Embryonic facial prominence (tissue), 1 donor: ENCODE data around the gene NUP133.
A peak's percentile ranks its signal among the peaks of the same experiment; 100 is the strongest.
"Not testable (repeated sequence)": the region's sequence is repeated elsewhere in the genome, so short reads cannot be mapped to it uniquely, and the experiment has no call there.

Experiments used
- DNase-seq: peaks from one replicate; pipeline ENCODE4 v3.0.0-alpha.2; 2016; ENCODE audit errors: extremely low spot score

Gene NUP133

DNA sequence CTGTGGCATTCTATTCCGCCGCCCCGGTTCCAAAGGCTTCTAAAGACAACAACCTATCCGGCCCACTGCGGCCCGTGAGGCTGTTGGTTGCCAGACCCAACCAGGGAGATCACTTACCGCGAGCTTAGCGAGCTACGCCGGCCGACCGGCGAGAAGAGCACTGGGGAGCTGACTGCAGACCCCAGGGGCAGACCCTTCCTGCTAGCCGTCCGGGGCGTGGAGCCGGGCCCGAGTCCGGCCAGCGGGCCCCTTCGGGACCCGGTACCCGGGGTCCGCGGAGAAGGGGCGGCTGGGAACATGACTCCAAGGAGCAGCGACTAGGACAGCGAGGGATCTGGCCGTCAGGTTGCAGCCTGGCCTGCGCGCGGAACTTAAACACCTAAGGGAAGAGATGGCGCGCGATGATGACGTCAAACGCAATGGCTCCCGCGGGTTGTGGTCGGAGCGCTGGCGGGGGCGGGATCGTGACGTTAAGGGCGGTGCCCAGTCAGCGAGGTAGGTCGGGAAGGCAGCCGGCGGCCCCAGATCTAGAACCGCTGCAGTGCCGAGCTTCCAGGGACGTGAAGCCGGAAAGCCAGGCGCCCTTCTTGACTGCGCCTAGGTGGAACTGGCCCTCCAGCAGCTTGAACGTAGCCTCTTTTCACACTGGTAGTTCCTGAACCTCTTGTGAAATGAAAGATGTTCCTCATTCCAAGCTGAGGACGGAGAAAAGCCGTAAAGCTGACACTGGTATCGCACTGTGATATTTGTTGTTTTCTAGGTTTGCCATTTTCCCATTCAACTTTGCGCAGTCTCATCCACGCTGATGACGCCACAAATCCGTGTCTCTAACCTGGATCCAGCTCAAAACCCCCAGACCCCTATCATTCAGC, at the start of gene NUP133:
Gene NUP133 (minus strand): TSS at position 391 of the 872 bp plus-strand sequence. CDS start 92 bp downstream, at position 299.
- DNase-seq = peak; percentile 96

DNA sequence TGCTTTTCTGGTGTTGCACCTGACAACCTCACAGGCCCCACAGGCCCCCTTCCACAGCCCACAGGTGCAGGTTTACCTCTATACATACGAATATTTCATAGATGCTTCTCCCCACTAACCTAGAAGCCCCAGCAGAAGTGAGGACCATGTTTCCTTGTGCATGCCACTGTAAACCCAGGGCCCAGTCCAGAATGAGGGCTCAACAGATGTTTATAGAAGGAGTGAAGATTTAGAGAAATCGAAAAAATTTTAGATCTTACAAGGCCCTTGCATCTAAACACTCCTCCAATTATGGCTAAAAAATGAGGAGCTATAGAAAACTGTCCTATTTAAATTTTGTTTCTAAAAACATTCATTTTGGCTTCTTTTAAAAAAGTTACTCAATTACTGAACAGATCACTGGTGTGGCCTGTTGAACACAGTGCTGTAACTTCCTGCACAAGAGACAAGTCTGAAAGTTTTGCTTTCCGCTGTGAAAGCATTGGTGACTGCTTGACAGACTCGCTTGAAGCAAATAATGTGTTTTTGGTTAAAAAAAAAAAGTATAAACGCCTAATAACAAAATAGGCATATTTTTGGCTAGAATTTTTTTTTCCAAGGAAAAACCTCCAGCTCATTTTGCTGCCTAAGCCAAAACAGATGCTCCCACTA, 49.2 kb upstream of the NUP133 start:
- no peak for DNase-seq

DNA sequence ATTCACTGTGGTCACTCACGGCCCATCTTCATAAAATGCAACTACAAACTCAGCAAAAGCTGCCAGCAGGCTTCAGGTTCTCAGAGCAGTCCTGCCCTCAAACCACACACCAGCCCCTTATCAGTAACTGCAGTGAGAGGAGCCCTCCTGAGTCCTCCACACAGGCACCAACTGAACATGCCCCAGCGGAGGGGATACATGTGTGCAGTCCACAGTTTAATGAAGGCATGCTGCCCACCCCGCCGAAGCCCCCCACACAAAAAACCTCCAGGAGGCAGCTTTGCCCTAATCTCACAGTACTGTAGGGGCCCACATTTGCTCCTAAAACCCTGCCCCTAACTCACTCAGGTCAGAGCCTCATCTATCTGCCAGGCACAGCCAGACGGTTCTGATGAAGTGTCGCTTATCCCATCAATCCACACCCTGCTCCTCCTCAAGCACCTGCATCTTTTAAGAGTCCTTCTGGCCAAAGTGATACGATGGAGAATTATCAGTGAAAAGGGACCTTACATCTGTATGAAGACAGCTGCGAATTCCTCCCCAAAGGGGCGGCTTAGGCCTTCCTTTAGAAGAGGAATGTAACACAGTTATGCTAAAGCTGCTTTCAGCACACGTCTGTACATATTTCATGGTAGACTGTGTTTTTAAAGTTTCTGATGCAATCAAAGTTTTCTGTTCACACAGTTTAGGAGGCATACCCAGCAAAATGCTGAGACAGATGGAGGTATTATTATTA, 46.9 kb upstream of the NUP133 start:
- no peak for DNase-seq

DNA sequence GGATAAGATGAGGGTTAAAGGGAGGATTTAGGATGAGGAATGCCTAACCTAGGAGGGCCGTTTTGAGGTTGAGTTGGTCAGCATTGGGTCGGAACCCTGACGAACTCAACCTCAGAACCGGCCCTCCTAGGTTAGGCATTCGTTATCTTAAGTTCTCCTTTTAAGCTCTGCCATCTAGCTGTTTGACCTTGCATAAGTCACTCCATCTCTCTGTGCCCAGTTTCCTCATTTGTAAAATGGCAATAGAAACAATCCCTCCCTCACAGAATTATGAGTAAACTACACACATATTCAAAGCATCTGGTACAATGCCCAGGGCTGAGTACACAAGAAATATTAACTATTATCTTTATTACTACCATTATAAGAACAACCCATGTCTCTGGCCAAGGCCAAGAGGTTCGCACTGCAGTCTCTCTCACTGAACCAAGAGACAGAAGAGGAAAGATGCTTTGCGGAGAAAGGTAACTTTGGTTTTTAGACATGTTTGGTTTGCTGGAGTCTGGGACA, 45.5 kb upstream of the NUP133 start:
- no peak for DNase-seq

DNA sequence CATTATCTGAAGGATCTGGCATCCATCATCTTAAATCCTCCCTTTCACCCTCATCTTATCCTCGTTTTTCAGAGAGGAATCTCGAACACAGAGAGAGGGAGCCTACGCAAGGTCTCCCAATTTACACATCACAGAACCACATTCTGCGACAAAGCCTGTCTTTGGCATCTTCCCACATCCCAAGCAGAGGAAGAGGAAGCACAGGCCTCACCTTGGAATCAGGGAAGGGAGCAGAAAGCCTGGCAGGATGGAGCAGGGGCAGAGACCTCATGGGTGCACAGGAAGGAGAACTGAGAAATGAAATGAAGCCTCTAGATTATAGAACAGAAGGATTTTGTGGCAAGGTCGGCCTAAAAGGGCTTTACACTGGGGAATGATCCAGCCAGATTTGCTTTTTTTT, 44.6 kb upstream of the NUP133 start:
- DNase-seq = no peak

DNA sequence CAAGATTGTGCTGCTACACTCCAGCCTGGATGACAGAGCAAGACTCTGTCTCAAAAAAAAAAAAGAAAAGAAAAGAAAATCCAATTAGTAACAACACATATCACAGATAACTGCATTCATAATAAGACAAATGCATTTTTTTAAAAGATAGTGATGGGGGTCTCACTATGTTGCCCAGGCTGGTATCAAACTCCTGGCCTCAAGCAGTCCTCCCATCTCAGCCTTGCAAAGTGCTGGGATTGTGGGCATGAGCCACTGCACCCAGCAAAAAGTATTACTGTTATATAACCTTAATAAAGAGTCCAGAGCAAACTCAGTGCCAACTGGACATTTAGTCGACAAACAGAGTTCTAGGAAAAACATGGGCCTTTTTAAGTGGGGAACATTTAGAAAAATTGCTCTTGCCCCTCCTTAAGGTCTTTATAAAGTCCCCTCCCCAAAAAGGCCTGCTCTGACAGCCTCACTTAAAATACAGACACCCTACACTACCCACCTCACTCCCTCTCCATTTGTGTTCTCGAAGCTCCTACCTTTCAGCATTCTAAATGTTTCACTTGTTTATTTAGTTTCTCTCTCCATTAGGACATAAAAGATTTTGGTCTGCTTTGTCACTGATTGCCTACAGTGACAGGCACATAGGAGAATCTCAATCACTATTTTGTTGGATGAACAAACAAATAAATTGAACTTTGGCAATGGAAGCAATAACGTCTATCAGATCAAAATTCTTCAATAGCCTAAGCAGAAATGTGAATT, 42.8 kb upstream of the NUP133 start:
- no peak for DNase-seq

DNA sequence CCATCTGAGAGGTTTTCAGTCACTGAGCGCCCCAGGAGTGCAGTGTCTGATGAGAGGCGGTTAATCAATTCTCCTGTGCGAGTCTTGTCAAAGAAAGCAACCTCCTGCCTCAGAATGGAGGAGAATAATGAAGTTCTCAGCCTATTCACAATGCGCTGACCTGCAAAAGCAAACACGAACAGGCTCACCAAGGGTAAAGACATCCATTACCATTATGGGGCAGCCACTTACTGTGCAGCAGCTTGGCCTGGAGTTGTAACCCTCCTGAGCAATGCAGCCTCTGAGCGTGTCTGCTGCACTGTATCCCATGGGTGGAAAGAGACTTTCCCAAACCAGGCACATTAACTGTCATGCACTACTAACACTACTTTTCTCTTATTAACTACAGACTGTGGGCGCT, 39.4 kb upstream of the NUP133 start:
- DNase-seq = no peak

DNA sequence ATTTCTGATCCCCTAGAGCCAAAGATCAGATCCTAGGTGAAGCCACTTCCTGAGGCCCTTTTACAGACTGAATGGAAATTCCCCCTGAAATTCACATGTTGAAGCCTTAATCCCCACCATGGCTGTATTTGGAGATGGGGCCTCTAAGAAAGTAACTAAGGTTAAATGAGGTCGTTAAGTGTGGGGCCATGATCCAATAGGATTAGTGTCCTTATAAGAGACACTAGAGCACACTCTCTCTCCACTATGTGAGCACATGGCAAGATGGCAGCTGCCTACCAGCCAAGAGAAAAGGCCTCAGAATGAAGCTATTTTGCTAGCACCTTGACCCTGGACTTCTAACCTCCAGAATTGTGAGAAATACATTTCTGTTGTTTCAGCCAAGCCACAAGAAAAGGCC, 36.4 kb upstream of the NUP133 start:
- DNase-seq = no peak

DNA sequence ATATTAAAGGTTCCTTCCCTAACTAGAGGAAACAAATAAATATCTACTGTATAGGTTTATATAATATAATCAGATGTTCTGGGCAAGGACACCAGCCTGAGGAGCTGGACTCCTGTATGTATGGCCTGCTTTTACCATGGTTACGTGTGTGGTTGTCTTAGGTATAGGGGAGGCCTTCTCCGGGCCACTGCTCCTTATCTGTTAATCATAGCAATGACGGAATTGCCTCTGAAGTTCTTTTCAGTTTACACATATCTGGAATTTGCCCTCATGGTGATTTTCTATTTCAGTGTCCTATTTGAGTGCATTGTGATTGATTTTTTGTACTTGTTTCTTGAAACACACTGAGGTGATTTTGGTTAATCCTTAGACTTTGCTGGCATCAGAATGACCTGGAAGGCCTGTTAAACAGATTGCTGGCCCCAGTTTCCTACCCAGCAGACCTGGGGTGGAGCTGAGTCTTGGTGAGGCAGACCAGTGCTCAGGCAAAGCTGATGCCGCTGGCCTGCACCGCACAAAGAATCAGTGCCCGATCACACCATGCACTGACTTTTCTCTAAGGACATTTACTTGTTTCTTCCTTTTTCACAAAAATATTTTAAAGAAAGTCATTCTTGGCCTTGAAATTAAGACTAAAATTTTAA, 31.8 kb upstream of the NUP133 start:
- DNase-seq = no peak

DNA sequence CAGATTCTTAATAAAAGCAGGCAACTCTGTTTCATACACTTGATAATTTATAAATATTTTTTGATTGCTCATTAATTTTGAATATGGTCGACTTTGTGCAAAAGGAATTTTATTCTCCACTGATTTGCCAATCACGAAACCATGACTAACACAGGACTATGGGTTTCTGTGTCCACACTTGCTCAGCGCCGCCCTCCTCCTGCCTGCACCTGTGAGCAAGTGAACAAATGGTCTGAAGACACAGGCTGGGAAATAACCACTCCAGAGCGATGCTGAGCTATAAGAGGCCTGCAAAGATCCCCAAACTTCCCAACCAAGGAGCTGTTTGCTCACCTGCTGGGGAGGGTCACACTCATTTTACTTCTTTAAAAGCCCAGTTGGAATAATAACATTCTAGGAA, 30.8 kb upstream of the NUP133 start:
- DNase-seq = no peak

DNA sequence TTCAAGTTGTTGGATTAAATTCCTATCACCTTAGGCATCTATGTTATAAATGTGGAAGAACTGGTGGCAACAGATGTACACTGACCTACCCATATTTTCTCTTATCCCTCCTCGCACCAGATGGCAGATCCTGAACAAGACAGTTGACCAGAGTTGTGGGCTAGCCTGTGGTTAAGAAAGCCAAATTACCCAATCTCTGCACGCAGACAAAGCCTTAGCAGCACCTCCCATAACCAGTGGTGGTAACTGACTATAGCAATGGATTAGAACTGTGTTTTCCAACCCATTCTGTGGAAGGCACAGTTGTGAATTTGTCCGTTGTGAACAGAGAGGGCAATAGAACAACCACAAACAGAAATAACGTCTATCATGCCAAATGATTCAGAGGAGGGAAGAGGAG, 29.8 kb upstream of the NUP133 start:
- no peak for DNase-seq

DNA sequence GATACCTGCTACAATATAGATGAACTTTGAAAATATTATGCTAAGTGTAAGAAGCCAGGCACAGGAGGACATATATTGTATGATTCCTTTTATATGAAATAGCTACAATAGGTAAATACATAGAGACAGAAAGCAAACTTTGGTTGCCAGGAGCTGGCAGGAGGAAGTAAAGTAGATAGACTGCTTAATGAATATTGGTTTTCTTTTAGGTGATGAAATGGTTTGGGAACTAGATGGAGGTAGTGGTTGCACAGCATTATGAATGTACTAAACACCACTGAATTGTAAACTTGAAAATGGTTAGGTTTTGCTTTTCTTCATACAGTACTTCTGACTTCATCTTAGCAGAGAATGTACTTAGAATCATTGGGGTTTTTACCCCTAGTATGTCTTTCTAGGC, 28.8 kb upstream of the NUP133 start:
- no peak for DNase-seq

DNA sequence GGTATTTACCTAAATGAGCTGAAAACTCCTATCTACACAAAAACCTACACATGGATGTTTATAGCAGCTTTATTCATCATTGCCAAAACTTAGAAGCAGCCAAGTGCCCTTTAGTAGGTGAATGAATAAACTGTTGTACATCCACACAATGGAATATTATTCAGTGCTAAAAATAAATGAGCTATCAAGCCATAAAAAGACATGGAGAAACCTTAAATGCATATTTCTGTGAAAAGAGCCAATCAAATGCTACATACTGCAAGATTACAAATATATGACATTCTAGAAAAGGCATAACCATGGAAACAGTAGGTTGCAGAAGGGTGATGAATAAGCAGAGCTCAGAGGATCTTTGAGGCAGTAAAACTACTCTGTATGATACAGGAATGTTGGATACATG, 27.1 kb upstream of the NUP133 start:
- no peak for DNase-seq

DNA sequence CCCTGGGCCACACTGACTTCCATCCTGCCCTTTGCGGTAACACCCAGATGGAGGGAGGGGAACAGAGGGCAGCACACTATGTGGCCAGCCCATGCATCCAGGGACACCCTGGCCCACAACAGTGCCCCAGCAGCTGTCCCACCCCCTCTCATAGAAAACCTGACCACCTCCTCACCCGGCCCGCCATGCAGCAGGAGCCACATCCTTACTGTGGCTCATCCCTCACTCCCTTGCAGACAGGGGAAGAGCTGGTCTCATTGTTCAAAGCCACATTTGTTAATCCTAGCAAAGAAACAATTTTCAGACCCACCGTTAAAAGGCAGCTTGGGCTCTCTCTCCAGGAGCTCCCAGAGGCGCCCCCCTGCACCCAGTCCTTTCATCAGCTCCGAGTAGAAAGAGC, 23.2 kb upstream of the NUP133 start:
- DNase-seq = no peak

DNA sequence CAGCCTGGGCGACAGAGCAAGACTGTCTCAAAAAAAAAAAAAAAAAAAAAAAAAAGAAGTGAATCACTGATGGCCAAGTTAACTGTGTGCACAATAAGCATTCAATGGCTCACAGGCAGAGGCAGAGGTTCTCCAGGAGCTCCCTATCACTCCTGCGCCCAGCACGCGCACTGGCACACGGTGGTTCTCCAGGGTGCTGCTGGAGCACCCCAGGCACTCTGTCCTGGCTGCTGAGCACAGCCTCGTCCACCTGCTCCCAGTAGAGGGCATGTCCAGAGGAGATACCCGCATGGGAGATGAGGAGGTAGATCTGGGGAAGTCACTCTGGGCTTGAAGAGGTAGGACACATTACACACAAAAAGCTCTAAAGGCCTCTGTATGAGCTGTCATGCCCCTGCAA, 21.5 kb upstream of the NUP133 start:
- no peak for DNase-seq

DNA sequence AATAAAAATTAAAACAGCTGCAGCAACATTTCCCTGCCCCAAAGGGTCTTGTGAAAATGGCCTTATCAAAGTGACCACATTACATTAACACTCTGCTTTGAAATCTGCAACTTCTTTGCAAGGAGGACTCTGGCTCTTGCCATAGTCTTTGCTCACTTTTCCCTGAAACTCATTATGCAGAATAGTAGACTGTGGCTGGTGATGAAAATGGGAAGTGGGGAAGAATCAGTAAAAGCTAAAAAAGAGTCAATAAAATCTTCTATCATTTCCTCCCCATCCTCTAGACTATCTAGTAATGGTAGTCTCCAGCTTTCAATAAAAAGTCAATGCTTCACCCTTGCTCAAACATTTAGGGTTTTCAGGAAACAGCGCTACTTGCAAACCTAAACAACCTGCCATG, 18.6 kb upstream of the NUP133 start:
- DNase-seq = no peak

DNA sequence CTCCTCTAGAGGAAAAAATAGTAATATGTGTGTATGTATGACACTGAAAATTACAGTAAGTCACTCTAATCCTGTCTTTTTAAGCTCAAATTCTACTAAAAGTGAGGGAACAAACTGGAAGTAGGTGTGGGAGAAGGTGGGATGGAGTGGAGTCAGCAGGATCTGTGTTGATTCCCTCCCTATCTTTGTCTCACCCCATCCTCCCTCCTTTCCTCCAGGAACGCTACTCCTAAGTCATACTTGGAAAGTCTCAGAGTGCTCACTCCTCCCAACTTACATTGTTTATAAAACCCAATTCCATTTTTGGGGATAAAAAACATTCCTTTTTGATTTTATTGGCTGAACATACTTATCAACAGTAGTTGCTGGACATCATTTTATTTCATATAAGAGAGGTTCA, 14.9 kb upstream of the NUP133 start:
- DNase-seq = no peak

DNA sequence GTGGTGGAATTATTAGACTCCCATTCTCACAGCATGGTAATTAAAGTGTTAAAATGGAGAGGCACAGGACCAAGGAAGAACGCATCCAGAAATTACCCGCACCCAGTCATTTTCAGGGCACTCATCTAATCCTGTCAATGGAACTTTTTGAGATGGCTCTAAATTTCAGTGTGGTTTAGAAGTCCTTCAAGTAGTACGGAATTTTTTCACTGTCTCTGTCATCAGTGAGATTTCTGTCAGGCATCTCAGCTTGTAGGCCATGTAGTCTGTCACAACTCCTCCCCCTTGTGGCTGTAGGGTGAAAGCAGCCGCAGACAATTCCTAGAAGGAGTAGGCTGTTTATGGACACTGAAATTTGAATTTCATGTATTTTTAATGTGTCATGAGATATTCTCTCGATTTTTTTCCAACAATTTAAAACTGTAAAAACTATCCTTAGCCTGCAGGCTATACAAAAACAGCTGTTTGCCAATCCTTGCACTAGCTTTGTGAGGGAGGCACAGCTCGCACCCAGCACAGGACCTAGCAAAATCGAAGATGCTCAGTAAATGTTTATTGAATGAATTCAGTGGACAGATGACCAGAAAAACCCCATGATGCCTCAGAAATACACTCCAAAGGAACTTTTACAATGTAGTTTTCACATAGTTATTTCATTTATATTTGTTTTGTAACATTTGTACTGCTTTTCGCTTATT, 6.6 kb upstream of the NUP133 start:
- peak; percentile 41 for DNase-seq

DNA sequence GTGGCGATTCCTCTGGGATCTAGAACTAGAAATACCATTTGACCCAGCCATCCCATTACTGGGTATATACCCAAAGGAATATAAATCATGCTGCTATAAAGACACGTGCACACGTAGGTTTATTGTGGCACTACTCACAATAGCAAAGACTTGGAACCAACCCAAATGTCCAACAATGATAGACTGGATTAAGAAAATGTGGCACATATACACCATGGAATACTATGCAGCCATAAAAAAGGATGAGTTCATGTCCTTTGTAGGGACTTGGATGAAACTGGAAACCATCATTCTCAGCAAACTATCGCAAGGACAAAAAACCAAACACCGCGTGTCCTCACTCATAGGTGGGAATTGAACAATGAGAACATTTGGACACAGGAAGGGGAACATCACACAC, 3.5 kb upstream of the NUP133 start:
- not testable (repeated sequence) for DNase-seq

DNA sequence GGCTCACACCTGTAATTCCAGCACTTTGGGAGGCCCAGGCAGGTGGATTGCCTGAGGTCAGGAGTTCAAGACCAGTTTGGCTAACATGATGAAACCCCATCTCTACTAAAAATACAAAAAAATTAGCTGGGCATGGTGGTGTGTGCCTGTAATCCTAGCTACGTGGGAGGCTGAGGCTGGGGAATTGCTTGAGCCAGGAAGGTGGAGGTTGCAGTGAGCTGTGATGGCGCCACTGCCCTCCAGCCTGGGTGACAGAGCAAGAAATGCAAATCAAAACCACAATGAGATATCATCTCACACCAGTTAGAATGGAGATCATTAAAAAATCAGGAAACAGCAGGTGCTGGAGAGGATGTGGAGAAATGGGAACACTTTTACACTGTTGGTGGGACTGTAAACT, 3.1 kb upstream of the NUP133 start:
- DNase-seq = not testable (repeated sequence)

DNA sequence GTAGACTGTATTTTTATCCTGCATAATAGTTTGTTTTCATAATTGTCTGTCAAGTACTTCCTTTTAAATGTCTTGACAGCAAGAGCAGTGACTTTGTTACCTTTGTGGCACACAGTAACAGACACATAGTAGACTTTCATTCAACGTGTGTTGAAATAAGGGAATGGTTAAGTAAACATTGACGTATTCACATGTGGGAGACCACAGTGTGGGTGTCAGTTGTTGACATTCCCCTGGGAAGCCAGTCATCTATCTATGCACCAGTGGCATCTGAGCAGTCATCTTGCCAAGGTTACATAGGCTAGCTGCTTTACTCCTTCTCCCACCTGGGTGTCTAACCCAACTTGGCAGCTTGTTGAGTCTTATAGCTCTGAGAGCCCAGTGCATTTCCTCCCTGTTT, 1.4 kb upstream of the NUP133 start:
- DNase-seq = no peak
